Hematopoietic multipotent progenitor cell (in vitro differentiated cells): ENCODE data around the gene KIF25. TPM values are rescaled to one million over a fixed set of nuclear protein-coding genes. Genes with fewer than 3 reads are reported as not detected.

ENCODE experiments used
- DNase-seq, 3 donors: peaks; one replicate each; pipeline ENCODE4 v3.0.0-alpha.2; 2011 to 2015; ENCODE audit warnings: low read depth in 2 of 3, low spot score in 2 of 3
- total RNA-seq: library from RNA; depleted of rRNA; stranded (reverse); fragments of >200 nt; gene quantifications from one replicate; pipeline ENCODE4 v1.2.3, GENCODE V29; 2012

The KIF25 gene
- total RNA-seq, 1 donor, result not detected

DNA sequence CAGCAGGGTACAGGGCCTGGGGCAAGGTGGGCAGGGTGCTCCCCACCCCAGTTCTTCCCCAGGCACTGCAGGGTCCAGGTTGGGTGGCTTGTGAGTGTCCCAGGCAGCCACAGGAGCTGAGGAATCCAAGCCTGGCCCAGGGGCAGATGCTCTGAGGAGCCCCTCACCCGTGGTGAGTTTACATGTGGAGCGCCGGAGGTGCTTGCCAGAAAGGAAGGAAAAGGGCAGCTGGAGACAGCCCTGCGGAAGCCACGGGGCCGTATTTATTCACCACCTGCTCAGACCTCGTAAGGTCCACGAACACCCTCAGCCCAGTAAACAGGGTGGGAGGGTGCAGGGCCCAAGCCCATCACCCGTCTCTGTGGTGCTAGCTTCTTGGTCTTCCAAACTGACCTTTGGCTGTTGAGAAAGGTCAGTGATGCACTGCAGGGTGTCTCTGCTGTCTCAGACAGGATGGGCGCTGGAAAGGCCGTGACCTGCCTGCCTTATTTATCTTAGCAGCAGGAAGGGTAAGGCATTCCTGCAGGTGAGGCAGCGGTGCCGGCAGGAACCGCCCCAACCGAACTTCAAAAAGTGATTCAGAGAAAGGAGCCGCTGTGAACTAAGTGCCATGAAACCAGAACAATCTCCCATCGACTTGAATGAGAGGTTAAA, 85.5 kb downstream of the KIF25 start:
- DNase-seq, result no peak

DNA sequence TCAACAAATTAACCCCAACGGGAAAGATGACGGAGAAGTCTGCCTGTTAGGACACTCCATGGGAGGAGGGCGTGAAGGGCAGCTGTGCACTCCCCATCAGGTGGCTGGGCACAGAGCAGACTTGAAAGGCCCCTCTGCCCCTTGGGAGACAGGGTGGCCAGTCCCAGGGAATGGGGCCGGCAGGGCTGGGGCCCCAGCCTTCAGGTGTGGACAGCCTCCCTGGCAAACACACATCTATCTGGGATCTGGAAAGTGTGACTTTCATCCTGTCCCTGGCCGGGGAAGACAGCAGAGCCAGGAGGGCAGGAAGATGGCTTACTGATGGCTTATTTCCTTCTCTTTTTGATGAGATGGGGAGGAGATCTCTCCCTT, 86.0 kb downstream of the KIF25 start:
- DNase-seq, result no peak

DNA sequence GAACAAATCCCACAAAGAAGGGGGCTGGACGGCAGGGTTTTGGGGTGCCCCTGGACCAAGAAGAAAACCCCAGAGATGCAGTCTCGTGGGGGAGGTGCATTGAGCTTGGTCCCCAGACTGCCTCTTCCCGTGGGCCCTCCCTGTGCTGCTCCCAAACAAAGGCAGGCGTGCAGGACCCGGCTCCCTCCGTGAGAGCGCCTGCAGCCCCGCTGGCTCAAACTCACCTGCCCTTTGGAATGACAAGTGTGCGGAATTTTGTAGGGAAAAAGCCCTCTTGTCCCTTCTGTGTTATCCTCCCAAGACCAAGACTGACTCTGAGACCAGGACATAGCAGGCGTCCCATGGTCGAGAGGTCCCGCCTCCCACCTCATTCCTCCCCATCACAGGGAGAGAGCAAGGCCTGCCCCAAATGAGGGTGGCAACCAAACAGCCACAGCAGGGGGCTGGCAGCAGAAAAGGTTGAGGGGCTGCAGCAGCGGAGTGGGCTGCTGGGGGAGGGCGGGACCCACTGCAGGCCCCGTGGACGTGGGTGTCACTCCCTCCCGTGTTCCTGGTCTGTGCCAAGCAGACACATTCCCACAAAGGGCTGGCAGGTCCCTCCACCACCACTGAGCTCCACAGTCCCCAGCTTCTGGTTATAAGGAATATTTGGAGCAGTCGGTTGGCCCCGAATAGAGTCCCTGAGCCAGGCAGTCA, 87.1 kb downstream of the KIF25 start:
- DNase-seq, result no peak

DNA sequence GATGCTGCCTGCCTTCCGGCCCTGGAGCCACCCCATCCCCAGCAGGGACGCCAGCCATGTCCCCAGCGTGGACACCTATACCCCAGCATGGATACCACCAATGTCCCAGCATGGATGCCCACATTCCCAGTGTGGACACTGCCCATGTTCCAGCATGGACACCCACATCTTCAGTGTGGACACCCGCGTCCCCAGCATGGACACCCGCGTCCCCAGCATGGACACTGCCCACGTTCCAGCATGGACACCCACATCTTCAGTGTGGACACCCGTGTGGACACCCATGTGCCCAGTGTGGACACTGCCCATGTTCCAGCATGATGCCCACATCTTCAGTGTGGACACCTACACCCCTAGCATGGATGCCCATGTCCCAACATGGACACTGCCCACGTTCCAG, 88.6 kb downstream of the KIF25 start:
- DNase-seq, result no peak

DNA sequence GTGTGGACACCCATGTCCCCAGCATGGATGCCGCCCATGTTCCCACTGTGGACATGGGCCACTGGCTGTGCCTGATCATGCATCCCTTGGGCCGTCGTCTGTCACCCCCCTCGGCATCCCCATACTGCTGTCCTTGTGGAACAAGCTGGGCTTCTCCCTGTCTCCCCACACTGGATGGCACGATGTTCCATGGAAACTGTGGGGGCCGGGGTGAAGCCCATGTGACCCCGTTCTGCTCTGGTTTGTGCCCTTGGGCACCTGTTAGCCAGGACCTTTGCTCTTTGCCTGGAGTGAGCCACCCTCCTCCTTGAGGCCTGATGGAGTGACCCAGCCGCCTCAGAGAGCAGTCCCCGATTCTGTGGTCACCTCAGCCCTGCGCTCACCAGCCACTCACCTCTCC, 89.1 kb downstream of the KIF25 start:
- no peak for DNase-seq

DNA sequence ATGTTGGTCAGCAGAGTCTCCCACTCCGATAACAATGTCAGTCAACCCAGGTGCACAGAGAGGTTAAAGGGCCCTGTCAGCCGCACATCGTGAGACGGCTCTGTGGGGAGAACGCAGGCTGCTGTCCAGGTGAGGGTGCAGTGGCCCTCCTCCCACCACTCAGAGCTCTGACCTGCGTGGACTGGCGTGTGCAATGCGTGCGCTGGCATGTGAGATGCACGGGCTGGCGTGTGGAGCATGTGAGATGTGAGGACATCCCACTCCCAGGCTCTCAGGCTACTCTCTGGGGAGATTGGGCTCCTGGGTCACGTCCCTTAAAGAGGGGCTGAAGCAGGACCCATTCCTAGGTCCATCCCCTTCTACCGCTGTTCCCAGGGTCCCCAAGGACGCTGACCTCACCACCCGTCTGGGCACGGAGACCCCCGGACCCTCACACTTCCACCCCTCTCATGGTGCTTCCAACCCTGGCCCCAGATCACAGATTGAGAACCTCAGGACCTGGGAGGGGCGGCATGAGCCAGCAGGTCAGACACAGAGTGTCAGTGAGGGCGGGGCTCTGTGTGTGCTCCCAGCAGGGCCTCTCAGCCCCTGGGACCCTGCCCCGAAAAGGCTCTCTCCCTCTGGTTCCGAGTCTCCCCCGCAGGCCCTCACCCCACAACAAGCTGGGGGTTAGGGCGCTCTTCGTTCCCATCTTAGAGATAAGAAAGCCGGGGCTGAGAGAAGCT, 90.1 kb downstream of the KIF25 start:
- DNase-seq, result no peak

DNA sequence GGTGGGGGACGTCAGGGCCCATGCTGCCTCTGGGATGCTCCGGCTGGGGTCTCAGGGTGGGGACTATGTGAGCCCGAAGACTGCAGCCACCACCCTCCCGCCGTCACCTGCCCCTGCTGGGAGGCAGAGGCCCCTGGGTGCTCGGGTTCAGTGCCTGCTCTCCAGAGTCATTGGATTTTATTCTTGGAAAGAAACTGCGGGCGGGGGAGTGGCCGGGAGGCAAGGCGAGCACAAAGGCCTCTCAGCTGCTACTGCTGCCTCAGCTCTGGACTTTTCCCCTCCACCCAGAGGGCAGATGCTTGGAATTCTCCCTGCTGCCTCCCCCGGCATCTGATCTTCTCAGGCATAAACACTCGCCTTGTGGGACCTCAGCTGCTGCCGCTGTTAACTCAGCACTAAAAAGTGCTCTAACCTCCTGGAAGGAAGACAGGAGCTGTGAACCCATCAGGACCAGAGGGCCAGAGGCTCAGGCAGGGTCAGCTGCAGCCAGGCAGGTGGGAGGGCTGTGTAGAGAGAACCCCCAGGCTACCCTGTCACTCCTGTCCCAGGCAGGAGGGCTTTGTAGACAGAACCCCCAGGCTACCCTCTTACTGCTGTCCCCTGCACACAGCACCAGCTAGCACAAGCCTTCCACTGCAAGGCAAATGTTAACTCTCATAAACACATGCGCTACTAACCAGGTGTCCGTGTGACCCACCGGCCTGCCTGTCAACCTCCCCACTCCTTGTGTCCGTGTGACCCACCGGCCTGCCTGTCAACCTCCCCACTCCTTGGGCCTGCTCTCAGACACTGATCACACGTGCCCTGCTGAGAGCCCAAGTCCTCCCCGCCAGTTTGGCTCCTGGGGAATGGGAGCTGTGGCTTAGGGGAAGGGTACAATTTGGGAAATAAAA, 90.9 kb downstream of the KIF25 start:
- no peak for DNase-seq

DNA sequence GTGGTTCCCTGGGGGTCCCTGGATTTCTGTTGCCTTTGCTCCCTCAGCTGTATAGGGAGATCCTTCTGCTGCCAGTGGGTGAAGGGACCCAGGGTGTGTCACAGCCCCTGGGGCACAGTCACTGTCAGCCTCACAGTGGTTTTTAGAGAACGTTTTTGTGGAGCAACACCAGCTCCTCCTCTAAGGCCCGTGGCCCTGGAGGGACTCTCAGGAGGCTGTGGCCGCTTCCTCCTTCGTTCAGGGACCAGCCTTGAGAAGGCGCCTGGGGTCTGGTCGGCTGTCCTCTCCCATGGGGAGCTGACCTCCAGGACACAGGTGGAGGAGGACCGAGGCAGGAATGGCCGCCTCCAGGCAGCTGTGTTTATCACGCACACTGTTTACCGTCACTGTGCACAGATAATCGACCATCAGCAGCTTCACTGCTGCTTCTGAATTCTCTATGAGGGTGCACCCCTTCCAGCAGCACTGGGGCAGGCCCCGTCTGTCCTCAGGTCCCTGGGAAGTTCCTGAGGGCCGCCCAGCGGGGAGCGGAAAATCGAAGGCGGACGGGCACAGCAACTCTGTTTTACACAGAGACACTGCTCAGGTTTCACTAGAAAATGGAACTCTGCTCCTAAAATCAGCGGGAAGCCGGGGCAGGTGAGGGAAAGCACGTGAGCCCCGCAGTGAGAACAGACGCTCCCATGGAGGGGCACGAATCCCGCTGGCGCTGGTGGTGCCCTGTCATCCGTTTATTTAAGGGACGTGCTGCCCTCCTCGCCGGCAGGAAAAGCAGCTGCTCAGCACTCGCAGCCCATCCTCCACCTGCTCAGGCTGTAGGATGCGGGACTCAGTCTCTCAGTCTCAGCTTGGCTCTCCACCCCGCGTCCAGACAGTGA, 92.0 kb downstream of the KIF25 start:
- DNase-seq, result no peak

DNA sequence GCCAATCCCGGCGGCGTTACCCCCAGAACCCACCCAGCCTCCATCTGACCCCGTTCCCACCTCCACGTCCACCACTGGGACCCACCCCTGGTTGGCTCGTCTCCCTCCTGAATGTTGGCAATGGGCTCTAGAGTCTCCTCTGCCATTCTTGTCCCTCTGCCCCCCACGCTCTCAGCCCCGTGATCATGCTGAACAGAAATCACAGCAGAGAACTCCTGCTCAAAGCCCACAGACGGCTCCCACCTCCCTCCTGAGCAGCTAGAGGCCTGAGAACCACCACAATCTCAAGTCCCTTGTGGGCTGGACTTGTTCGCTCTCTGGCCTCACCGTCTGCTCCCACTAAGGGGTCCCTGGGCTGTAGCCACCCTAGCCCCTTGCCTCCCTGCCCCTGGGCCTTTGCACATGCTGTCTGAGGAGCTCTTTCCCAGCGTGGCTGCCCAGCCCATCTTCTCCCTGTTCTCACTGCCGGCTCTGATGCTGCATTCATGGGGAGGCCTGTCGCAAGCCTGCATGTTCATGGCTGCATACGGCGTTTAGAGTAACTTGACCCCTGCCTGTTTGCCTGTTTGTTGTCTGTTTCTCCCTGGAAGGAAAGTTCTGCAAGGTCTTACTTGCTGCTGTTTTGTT, 92.7 kb downstream of the KIF25 start:
- DNase-seq, result no peak

DNA sequence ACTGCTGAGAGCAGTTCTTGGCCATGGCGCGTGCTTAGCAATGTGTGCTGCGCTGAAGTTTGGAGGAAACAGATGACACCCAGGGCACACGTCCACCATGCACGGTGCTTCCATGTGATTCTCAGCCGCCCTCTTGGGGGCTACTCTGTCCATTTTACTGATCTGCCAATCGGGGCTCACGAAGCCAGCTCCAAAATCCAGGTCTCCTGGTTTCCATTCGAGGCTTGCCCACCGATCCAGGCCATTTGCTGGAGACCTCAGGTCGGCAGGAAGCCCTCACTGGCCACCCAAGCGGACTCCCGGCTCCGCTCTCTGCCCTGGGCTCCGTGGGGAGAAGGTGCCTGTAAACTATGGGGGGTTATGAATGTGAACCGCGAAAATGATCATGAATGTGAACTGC, 93.2 kb downstream of the KIF25 start:
- no peak for DNase-seq

DNA sequence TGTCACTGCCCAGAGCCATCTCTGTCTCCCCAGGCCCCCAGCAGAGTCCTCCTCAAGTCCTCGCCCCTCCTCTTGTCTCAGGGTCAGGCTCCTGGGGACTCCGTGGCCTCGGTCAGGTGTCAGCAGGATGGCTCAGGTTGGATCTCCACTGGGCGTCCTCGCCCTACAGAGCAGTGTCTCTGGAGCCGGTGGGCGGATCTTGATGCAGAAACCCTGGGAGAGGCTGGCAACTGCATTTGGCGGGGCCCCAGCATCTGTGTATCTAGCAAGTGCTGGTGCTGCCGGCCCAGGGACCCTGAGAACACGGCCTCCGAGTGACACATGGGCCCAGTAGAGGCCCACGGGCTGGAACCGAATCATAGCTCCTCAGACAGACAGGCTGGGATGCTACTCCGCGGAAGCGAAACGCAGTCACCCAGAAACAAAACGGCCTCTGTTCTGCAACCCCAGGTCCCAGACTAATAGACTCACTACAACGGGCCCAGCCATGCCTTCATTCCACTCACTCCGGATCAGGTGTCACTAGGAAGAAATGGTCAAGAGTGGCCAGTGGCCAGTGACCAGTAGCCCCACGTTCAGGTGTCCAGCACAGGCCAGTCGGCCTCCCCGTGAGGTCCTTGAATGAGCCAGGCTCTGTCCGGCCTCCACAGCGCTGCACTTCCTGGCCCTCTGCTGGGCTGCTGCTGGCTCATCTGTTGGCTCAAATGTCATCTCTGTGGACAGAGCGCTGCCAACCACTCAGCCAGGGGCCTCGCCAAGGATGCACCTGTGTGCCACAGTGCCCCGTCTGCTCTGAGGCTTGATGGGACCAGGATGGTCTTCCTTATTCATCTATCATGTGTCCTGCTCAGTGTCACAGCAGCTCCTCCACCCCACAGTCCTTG, 94.2 kb downstream of the KIF25 start:
- no peak for DNase-seq

DNA sequence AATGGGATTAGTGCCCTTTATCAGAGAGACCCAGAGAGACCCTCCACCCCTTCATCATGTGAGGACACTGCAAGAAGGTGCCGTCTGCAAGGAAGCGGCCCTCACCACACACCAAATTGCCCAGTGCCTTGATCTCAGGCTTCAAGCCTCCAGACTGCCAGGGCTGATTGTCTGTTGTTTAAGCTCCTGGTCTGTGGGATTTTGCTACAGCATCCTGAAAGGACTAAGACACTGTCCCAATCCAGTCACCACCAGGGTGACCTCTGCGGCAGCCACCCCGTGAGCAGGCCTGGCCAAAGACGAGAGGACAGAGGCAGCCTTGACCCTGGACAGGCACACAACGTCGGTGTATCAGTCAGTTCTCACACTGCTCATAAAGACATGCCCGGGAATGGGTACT, 95.1 kb downstream of the KIF25 start:
- DNase-seq, result no peak

DNA sequence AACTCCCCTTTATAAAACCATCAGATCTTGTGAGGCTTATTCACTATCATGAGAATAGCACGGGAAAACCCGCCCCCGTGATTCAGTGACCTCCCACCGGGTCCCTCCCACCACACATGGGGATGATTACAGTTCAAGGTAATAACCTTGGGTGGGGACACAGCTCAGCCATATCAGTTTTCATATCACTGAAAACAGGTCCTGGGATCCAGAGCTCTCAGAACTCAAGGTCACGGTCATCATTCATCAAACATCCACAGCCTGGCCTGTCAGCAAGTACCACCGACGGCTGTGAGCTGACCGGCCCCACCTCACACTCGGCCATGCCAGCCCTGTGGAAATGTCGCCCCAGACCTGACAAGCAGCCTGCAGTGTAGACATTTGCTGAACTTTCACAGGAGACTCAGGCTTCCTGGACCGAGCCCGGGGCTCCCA, 95.6 kb downstream of the KIF25 start:
- DNase-seq, result no peak

DNA sequence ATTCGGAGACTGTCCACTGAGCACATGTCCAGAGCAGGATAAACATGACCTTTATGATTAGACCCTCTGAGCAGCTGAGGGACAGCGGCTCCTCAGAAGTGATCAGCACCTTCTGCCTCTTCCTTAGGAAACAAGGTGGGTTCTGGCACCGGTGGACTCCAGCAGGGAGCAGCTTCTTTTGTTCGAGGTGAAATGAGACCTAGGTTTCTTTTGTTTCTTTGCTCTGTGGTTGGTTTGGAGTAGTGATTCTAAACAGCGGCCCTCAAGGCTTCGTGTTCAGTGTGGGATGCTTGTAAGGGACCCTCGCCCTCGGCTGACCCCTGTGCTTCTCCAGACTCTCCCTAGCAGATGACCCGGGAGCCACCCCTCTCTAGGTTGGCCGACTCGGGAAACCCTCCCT, 96.2 kb downstream of the KIF25 start:
- DNase-seq, result no peak

Other genes starting within 250 kb of the KIF25 start
- gene AFDN, start 170.8 kb upstream of the KIF25 start, total RNA-seq, result 3.2 TPM
- gene FRMD1, start 81.5 kb downstream of the KIF25 start, total RNA-seq, result not detected